22Rv1 (cell line): ENCODE results near the gene OXA1L.

Experiments used
- ZFX ChIP-seq: fragments of 450-650 bp; IDR thresholded peaks from 2 replicates; pipeline ENCODE4 v1.6.1; 2017; ENCODE audit warnings: antibody characterized with exemption, borderline replicate concordance
- TF ChIP-seq, protein P1 (sequence below): fragments of 450-650 bp; IDR thresholded peaks from 2 replicates; pipeline ENCODE4 v1.5.1; 2017; ENCODE audit warnings: mild to moderate bottlenecking

DNA sequence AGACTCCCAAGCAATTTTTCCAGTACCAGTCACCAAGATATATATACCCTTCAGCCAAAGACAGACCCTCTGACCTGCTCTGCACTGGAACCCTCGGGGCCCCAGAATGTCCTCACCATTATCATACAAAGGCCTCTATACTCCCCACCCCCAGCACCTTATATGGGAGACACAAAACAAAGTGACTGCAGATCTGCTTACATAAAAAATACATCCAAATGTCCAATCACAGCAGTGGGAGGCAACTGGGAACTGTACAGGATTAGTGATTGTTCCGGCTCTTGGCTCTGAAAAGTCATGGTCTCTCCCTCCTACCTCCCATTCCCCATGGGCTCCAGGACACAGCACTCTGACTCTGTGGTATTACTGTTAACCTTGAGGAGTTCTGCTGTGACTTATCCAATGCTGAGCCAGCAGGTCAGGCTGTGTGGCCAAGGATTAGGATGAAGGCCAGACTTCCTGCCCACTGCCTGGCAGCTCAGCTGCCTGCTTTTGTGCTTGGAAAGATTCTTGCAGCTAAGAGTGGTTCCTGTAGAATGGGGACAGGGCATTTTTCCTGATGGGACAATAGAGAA is 13.7 kb downstream of the OXA1L start:
- TF ChIP-seq, protein P1, sequence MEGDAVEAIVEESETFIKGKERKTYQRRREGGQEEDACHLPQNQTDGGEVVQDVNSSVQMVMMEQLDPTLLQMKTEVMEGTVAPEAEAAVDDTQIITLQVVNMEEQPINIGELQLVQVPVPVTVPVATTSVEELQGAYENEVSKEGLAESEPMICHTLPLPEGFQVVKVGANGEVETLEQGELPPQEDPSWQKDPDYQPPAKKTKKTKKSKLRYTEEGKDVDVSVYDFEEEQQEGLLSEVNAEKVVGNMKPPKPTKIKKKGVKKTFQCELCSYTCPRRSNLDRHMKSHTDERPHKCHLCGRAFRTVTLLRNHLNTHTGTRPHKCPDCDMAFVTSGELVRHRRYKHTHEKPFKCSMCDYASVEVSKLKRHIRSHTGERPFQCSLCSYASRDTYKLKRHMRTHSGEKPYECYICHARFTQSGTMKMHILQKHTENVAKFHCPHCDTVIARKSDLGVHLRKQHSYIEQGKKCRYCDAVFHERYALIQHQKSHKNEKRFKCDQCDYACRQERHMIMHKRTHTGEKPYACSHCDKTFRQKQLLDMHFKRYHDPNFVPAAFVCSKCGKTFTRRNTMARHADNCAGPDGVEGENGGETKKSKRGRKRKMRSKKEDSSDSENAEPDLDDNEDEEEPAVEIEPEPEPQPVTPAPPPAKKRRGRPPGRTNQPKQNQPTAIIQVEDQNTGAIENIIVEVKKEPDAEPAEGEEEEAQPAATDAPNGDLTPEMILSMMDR: no peak
- TF ChIP-seq ZFX: no peak
